Measurements from ENCODE around the gene RPL41. TPM values are rescaled to one million over a fixed set of nuclear protein-coding genes. Genes with fewer than 3 reads are reported as not detected.

Gene RPL41
- total and polyA plus RNA-seq, 9 of the 15 experiments (the other 6 are each of a cell fraction or from before 2014, with no cell fraction given): 3,403 to 11,276 (median 5,604) TPM

- TF ChIP-seq ID3 (CRISPR knock-in tag; IDR thresholded peaks at IDR 0.05) (no peak), ID3 (tag; IDR thresholded peaks at IDR 0.05) (no peak; the same call in 1 of the 2 replicates), CREB5 (CRISPR knock-in tag; IDR thresholded peaks at IDR 0.05) (no peak), ZNF197 (CRISPR knock-in tag; IDR thresholded peaks at IDR 0.05; ENCODE audit: low read depth) (no peak), ELK3 (CRISPR knock-in tag; IDR thresholded peaks at IDR 0.05) (no peak), NCOA1 (IDR thresholded peaks at IDR 0.05; ENCODE audit: low read depth) (no peak; the same call in none of the 2 replicates), CHCHD3 (CRISPR knock-in tag; IDR thresholded peaks at IDR 0.05) (peak; percentile 47; the same call in 1 of the 2 replicates), KDM1A (IDR thresholded peaks at IDR 0.05) (0 out of 4 replicates have a peak, but pooled peaks of 1 of the 2 experiments have one; percentile 8), SMARCB1 (IDR thresholded peaks at IDR 0.05; ENCODE audit: insufficient read length, low read depth) (no peak), ATF1 (CRISPR knock-in tag; IDR thresholded peaks at IDR 0.05) (peak; percentile 45; the same call in 1 of the 2 replicates), ATF1 (tag; IDR thresholded peaks at IDR 0.05) (peak; percentile 98), ZBED1 (IDR thresholded peaks at IDR 0.05) (peak; percentile 65; the same call in 1 of the 2 replicates), POLR3G (IDR thresholded peaks at IDR 0.05; ENCODE audit: extremely low read depth, insufficient read length, insufficient replicate concordance) (no peak), NFIC (IDR thresholded peaks at IDR 0.05) (peak; percentile 75), SPI1 (IDR thresholded peaks at IDR 0.05; ENCODE audit: borderline replicate concordance, low read depth, low read length) (peak; percentile 93), ZNF609 (CRISPR knock-in tag; IDR thresholded peaks at IDR 0.05; ENCODE audit: borderline replicate concordance) (0 out of 2 replicates have a peak, but pooled peaks have one; percentile 24), TSHZ1 (CRISPR knock-in tag; IDR thresholded peaks at IDR 0.05) (no peak)
Observed at GRCh38 chr12:56116267-56117081, at the start of gene RPL41 (continued).

Data from K562 (cell line).